Measurements from ENCODE around the gene UBE2R2.
"Not testable (repeated sequence)": the region's sequence is repeated elsewhere in the genome, so short reads cannot be mapped to it uniquely, and the experiment has no call there.

The UBE2R2 gene

DNA sequence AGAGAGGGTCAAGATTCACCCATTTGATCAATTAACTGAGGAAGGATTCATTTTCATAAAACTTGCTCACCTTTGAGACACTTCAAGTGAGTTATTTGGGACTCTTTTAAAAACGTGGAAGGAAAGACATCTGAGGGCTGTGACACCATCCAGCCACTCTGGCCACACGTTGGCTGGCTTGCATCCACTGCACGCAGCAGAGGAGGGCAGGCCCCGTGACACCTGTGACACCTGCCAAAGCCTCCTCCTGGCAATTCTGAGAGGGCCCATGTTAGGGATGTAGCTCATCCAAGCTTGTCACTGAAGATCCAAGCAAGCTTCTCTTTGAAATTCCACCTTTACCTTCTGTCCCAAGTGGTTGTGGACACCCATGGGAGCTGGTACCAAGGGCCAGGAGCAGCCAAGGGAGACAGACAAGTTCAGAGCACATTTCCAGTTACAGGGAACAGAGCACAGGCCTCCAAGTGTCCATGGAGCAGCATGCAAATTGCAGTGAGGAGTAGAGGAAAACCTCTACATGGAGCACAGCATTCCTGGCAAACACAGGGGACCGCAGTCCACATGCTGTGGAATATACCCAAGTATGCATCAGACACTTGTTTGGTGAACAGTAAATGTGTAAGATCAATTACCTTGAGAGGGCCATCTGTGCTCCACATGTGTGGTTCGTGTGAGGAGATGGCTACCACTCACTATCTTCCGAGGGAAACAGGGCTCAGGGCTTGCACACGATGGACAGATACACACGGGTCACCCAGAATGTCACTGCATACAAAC lies 16.8 kb upstream of the UBE2R2 start:
- DNase-seq (ENCODE audit: low read depth) = no peak

DNA sequence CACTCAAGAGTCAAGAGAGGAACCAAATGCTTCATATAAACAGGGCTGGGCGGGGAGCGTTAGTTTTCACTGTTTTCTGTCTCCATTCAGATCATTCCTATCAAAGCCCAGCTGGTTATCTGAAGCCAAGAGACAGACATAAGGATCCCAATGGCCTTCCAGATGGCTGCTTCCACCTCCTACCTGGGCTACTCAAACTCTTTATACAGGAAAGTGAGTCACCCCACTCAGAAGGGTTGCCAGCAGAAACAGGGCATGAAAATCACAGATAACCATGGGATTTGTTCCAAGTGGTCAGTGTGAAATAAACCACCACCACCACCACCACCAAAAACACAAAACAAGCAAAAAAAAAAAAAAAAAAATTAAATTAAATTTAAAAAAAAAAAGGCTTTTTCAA lies 16.1 kb upstream of the UBE2R2 start:
- no peak for DNase-seq (ENCODE audit: low read depth)

GRCh38 chr9:33801943-33802500 lies 14.9 kb upstream of the UBE2R2 start:
- not testable (repeated sequence) for DNase-seq (ENCODE audit: low read depth)

DNA sequence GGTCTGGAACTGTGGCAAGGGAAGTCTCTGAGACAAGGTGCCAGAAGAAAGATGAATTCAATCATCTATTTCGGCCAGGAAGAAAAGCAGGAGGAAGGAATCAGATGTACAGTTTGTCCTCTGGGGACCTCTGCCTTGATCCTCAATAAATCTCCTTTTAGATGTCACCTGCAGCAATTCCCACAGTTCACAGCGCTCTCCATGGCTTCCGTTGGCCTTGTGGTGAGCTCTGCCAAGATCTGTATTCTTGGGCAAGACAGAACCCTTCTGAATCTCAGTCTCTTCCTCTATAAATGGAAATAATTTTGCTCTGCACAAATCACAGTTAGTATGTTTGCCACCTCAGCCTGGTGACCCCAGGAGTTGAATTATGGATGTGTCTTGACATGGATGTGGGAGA lies 12.8 kb upstream of the UBE2R2 start:
- DNase-seq (ENCODE audit: low read depth) = not testable (repeated sequence)

DNA sequence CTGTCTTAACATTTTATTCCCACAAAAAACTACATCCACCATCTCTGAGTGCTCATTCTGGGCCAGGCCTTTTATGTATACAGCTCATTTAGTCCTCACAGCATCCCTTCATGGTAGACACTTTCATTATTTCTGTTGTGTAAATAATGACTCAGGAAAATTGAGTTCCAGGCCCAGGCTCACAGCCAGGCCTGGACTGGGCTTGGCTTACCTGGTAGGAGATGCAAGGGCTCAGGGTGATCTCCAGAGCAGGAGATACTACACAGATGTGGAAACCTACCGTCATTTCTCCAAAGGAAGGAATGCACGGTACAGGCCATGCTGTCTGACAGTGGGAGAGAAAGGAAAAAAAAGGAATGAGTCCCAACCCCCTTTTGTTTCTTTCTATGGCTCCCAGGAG lies 9.8 kb upstream of the UBE2R2 start:
- not testable (repeated sequence) for DNase-seq (ENCODE audit: low read depth)

DNA sequence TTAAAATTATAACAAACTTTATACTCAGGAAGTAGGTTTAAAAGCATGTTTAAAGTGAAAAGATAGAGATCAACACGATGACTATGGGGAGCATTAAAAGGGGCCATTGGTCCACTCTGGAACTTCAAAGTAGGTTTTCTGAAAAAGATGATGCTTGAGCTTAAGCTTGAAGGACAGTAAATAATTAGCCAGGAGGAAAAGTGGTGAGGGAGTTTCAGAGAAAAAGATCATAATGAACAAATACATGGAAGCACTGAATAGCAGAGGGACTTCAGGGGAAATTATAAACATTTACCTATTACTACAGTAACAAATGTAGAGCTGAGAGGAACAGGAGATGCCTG lies 8.0 kb upstream of the UBE2R2 start:
- DNase-seq (ENCODE audit: low read depth) = not testable (repeated sequence)

- no peak for DNase-seq (ENCODE audit: low read depth)
Measured at GRCh38 chr9:33809506-33809905, 7.5 kb upstream of the UBE2R2 start.

- DNase-seq (ENCODE audit: low read depth) = no peak
Measured at GRCh38 chr9:33813712-33814641, 3.0 kb upstream of the UBE2R2 start.

GRCh38 chr9:33815781-33816180 lies 1.2 kb upstream of the UBE2R2 start:
- DNase-seq (ENCODE audit: low read depth) = no peak

DNA sequence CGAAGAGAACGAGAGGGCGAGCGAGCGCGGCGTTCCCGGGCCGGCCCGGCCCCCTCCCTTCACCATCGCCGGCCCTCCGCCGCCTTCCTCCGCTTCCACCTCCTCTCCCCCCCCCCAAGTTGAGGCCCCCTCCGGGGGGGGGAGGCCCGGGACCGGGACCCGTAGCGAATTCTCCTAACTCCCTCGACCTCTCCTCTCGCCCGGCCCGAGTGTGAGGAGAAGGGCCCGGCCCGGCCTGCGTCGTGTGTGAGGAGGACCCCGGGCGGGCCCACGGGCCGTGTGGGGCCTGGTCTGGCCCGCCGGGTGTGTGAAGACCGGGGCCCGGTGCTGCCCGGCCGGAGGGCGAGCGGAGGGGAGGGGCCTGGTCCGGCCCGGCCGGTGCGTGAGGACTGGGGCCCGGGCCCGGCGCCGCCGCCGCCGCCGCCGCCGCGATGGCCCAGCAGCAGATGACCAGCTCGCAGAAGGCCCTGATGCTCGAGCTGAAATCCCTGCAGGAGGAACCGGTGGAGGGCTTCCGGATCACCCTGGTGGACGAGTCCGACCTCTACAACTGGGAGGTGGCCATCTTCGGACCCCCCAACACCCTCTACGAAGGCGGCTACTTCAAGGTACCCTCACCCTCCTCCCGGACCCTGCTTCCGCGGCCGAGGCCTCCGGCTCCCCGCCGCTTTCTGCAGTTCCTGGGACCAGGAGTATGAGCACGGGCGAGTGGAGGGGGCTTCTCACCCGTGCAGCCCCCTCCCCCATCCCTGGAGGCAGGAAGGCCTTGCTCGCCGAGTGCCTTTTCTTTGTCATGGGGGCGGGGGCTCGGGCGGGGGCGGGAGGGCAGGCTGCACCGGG lies 587 bp downstream of the UBE2R2 start:
- peak; percentile 12 for DNase-seq (ENCODE audit: low read depth)

GRCh38 chr9:33818167-33818846 lies 1.3 kb downstream of the UBE2R2 start:
- DNase-seq (ENCODE audit: low read depth) = no peak

DNA sequence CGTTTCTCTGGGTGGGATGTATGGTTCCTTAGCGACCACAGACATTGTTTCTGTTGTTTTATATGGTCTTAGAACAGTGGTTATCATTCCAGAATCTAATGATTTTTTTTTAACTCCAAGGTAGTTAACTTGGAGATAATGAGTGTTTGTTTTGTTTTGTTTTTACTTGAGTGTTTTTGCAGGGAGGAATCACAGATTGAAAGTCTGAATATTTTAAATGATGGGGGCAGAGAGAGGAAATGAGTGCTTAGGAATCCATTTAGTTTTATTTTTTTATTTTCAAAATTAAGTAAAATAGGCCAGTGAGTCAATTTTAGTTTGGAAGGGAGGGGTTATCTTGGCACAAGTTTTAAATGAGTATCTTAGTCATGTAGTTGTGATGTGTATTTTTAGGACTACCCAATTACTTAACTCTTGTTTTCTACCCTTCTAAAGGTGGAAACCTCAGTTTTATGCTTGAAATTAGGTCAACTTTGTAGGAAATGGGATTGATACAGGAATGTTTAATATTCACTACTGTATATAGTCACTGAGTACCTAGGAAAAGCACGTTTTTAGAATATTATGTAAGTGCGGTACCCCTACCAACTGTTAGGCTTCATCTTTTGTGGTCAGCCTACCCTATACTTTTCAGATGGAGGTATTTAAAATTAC lies 2.0 kb downstream of the UBE2R2 start:
- DNase-seq (ENCODE audit: low read depth) = no peak

DNA sequence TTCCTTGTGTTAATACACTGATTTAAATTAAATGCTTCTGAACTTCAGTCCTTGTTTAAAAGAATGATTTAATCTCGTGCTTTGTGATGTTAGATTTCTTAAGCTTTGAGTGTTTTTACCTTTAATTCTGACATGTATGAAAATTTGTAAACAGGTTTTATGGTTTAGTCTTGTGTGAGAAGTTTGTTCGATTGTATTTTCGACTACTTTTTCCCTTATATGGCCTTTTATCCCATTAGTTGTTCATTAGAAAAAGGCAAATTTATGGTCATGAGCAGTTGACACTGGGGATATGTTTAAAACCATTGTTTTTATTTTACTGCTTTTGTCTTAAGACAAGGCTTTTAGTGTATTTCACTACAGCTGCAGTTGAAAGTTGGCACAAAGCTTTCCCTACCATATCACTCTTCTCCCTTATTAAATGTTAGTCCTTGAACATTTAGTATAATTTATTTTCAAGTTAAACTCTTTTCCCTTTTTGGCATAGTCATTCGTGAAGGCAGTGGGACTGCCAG lies 3.3 kb downstream of the UBE2R2 start:
- no peak for DNase-seq (ENCODE audit: low read depth)

- no peak for DNase-seq (ENCODE audit: low read depth)
Measured at GRCh38 chr9:33823801-33824200, 6.8 kb downstream of the UBE2R2 start.

DNA sequence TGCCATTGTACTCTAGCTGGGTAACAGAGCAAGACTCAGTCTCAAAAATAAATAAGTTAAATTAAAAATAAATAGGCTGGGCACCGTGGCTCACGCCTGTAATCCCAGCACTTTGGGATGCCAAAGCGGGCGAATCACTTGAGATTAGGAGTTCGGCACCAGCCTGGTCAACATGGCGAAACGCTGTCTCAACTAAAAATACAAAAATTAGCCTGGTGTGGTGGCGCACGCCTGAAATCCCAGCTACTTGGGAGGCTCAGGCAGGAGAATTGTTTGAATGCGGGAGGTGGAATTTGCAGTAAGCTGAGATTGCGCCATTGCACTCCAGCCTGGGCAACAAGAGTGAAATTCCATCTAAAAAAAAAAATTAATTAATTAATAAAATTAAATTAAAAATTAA lies 10.3 kb downstream of the UBE2R2 start:
- not testable (repeated sequence) for DNase-seq (ENCODE audit: low read depth)

DNA sequence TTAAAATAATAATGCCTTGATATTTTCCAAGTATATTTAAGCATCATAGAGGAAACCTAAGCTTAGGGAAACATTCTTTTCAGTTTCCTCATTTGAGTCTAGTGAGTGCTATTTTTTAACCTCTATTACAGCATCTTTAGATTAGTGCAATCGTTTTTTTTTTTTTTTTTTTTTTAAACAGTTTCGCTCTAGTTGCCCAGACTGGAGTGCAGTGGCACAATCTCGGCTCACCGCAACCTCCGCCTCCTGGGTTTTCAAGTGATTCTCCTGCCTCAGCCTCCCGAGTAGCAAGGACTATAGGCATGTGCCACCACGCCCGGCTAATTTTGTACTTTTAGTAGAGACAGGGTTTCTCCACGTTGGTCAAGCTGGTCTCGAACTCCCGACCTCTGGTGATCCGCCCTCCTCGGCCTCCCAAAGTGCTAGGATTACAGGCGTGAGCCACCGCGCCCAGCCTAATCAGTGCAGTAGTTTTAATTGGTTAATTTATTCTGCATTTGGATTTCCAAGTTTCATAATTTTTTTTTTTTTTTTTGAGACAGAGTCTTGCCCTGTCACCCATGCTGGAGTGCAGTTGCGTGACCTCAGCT lies 12.8 kb downstream of the UBE2R2 start:
- DNase-seq (ENCODE audit: low read depth) = not testable (repeated sequence)

DNA sequence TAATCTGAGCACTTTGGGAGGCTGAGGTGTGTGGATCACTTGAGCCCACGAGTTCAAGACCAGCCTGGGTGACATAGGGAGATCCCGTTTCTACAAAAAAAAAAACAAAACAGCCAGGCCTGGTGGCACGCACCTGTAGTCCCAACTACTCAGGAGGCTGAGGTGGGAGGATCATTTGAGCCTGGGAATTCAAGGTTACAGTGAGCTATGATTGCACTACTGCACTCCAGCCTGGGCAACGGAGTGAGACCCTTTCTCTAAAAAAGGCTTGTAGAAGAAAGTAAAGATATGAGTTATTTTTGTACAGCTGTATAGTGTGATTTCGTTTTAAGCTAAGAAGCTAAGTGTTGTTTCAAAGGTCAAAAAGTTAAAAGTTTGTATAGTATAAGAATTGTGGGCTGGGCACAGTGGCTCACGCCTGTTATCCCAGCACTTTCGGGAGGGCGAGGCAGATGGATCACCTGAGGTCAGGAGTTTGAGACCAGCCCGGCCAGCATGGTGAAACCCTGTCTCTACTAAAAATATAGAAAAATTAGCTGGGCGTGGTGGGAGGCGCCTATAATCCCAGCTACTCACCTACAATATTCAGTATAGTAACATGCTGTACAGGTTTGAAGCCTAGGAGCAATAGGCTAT lies 18.8 kb downstream of the UBE2R2 start:
- DNase-seq (ENCODE audit: low read depth) = no peak

GRCh38 chr9:33836261-33836660 lies 19.3 kb downstream of the UBE2R2 start:
- not testable (repeated sequence) for DNase-seq (ENCODE audit: low read depth)

DNA sequence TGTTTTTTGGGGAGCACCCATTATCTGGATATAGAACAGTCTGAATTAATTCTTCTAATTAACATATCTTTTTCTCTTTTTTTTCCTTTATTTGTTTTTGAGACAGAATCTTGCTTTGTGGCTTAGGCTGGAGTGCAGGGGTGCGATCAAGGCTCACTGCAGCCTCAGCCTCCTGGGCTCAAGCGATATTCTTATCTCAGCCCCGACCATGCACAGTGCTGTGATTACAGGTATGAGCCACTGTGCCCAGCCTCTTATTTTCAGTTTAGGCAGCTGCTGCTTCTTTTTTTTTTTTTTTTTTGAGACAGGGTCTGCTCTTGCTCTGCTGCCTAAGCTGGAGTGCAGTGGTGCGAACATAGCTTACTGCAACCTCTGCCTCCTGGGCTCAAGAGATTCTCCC lies 20.2 kb downstream of the UBE2R2 start:
- DNase-seq (ENCODE audit: low read depth) = no peak

GRCh38 chr9:33840381-33840780 lies 23.4 kb downstream of the UBE2R2 start:
- no peak for DNase-seq (ENCODE audit: low read depth)
